HCT116 (cell line): ENCODE results near the gene TMPRSS11E.

Source experiments
- EZH2 ChIP-seq: fragments of 200-600 bp; sonication (generic); IDR thresholded peaks from 2 replicates; pipeline ENCODE4 v1.6.1; 2017; ENCODE audit warnings: antibody characterized with exemption, mixed run types
- JUND ChIP-seq: IDR thresholded peaks from 2 replicates; pipeline ENCODE4 v1.6.1; 2012
- ZFX ChIP-seq: fragments of 450-650 bp; IDR thresholded peaks from 2 replicates; pipeline ENCODE4 v1.6.1; 2017
- TF ChIP-seq, protein P1 (sequence below), 3 experiments: fragments of 200-600 bp in 1 of 3; sonication (generic) in 1 of 3; IDR thresholded peaks in 2 of 3; conservative IDR thresholded peaks in 1 of 3; 2 replicates each; pipeline ENCODE4 v1.5.1; 2012 to 2017; ENCODE audit warnings: low read depth in 2 of 3, low read length in 2 of 3, antibody characterized with exemption in 1 of 3, borderline replicate concordance in 1 of 3, control low read depth in 1 of 3, mild to moderate bottlenecking in 1 of 3, mixed read lengths in 1 of 3, mixed run types in 1 of 3, moderate library complexity in 1 of 3; ENCODE audit not compliant: insufficient read depth in 1 of 3

- TF ChIP-seq ZFX = no peak
- TF ChIP-seq JUND = no peak
- TF ChIP-seq EZH2 = no peak
- TF ChIP-seq, protein P1, sequence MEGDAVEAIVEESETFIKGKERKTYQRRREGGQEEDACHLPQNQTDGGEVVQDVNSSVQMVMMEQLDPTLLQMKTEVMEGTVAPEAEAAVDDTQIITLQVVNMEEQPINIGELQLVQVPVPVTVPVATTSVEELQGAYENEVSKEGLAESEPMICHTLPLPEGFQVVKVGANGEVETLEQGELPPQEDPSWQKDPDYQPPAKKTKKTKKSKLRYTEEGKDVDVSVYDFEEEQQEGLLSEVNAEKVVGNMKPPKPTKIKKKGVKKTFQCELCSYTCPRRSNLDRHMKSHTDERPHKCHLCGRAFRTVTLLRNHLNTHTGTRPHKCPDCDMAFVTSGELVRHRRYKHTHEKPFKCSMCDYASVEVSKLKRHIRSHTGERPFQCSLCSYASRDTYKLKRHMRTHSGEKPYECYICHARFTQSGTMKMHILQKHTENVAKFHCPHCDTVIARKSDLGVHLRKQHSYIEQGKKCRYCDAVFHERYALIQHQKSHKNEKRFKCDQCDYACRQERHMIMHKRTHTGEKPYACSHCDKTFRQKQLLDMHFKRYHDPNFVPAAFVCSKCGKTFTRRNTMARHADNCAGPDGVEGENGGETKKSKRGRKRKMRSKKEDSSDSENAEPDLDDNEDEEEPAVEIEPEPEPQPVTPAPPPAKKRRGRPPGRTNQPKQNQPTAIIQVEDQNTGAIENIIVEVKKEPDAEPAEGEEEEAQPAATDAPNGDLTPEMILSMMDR (IDR thresholded peaks at IDR 0.05 in 2 of 3, conservative IDR thresholded peaks at IDR 0.05 in 1 of 3; ENCODE audit: borderline replicate concordance in 1 of 3, insufficient read depth in 1 of 3, low read depth in 2 of 3, low read length in 2 of 3) = no peak
These were observed 2.2 kb upstream of the TMPRSS11E start for GRCh38 chr4:68445111-68445510.
